GM18517 (cell line): ENCODE measurements around the gene C10orf120.

ENCODE experiments used
- ATAC-seq: cut with Tn5 transposase; IDR thresholded peaks from one replicate; pipeline ENCODE4 v1.9.1; 2021; ENCODE audit warnings: mild to moderate bottlenecking, moderate library complexity; ENCODE audit not compliant: unreplicated experiment

C10orf120 gene

GRCh38 chr10:122699796-122700455 is at the start of gene C10orf120:
TSS of gene C10orf120 (minus strand) at chr10:122699846. CDS start at chr10:122699790, 56 bp downstream.
- no peak for ATAC-seq

GRCh38 chr10:122748496-122748895 is 48.9 kb upstream of the C10orf120 start:
- ATAC-seq: no peak

DNA sequence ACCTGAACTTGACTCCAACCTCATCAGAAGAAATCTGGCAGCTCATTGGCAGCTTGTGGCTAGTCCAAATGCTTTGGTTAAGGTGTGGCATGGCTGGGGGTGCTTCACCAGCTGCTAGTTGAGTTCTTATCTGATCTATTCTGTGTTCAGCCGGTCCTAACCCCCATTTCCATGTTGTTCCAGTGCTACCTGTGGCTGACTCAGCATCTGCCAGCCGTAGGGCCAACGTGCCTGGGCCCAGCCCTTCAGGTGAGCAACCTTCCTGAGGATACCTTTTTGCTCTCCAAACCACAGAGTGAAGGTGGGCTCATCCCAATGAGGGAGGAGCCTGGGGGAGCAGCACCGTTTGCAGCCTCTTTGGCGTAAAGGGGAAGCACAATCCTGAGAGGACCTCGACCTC is 46.8 kb upstream of the C10orf120 start:
- no peak for ATAC-seq

DNA sequence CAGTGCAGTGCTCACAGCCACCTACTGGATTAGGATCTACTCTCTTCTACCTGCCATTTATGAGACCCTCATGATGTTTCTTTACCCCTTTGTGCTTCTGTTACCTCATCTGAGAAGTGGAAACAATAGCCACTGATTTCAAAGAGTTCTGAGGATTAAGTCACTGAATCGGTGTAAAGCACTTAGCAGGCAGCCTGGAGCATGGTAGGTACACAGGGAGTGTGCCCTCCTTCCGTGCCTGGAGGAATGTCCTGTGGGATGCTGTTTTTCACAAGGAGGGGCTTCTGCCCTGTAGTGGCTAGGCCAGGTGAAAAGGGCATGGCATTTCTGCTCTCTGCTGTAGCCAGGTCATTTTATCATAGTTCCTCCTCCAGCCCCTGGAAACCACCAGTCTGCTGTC is 44.6 kb upstream of the C10orf120 start:
- no peak for ATAC-seq

GRCh38 chr10:122740640-122741039 is 41.0 kb upstream of the C10orf120 start:
- no peak for ATAC-seq

- ATAC-seq: no peak
These were observed 38.4 kb upstream of the C10orf120 start for GRCh38 chr10:122738031-122738430.

DNA sequence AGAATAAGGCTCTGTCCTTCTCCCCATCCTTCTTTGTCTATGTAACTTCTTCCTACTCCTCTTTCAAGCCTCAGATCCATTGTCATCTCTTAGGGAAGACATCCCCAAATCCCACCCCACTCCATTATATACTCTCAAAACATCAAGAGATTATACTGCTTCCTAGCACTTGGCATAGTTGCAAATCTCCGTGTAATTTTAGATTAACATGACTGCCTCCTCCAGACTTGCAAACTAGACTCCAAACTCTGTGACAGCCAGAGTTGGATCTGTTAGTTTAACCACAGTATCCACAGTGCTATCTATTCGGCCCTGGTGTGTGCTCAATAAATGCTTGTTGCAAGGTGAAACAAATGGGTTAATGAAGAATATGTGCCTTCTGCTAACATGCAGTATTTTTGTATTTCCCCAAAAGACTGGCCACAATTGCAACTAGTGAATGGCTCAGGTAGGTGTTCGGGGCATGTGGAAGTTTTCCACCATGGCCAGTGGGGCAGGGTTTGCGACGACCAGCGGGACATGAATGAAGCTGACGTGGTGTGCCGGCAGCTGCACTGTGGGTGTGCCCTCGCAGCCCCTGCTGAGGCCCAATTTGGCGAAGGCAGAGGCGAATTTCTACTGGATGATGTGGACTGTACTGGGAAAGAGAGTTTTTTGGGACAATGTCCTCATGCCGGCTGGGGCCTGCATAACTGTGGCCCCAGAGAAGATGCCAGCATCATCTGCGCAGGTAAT is 34.5 kb upstream of the C10orf120 start:
- ATAC-seq: no peak

DNA sequence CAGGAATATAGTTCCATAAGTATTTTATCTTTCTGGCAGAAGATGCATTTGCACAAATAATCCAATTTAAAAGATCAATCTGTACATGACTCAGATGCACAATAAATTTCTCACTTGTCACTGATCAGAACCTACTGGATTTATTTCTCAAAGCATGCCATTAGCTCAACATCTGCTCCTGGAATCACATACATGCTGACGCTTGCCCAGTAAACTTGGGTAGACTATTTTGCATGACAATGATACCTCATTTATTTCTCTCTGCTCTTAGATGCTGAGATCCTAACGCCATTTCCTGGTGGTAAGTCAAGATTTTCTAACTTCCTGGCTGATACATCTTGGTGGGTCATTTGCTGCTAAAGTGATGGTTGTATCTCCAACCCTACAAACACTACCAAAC is 33.8 kb upstream of the C10orf120 start:
- no peak for ATAC-seq

GRCh38 chr10:122730238-122730637 is 30.6 kb upstream of the C10orf120 start:
- no peak for ATAC-seq

DNA sequence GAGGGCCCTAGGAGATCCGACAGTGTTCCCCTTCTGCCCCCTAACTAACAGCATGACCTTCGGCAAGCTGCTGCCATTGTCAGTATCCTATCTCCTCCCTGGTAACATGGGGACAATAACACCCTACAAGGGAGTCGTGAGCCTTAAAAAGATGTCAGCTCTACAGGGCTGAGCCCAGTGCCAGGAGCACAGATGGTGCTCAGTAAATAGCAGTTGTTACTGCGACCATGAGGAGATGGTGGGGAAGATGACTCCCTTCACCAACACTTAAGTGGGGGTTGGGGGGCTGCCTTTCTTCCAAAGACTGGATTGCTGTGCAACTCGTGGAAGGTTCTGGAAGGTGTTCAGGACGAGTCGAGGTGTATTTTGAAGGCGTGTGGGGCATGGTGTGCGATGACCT is 29.5 kb upstream of the C10orf120 start:
- ATAC-seq: no peak

DNA sequence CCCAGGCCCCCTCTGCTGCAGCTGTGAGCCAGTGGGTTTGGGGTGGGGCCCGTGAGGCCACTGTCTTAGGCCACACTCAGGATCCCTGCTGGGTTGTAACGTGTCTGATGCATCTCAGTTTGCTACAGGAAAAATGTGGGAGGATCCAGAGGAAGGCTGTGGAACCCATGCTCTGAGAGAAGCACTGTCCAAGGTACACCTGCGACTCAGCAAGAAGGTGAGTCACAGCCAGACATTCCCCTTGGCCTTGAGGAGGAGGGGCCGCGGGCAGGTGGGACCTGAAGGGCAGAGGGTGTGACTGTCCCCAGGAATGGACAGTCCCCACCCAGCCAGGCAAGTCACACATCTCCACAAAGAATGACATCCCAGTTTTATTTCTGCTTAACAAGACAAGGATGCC is 27.8 kb upstream of the C10orf120 start:
- ATAC-seq: no peak

GRCh38 chr10:122725768-122726167 is 26.1 kb upstream of the C10orf120 start:
- ATAC-seq: no peak

DNA sequence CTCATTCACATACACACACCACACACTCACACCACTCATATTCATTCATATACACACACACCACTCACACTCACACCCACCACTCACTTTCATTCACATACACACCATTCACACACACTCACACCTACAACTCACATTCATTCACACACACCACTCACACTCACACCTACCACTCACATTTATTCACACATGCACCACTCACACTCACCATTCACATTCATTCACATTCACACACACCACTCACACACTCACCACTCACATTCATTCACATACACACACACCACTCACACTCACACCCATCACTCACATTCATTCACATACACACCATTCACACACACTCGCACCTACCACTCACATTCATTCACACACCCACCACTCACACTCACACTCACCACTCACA is 25.4 kb upstream of the C10orf120 start:
- no peak for ATAC-seq

- ATAC-seq: no peak
These were observed 21.5 kb upstream of the C10orf120 start for GRCh38 chr10:122721111-122721510.

- ATAC-seq: no peak
These were observed 16.4 kb upstream of the C10orf120 start for GRCh38 chr10:122716025-122716424.

DNA sequence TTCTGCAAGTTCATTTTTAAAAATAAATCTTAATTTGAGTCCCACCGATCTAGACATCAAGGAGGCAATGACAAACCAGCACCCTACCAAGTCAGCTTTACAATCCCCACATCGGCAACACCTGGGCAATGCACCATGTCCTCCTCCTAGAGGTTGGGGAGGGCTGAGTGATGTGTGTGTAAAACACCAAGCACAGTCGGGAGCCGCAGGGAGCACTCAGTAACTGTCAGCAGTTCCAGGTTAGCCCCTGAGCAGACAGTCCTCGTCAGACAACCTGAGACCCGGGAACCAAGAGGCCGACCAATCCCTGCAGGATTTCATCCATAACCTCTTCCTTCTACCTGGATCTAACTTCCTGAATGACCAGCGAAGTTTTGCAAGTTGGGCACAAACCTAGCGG is 15.9 kb upstream of the C10orf120 start:
- no peak for ATAC-seq

GRCh38 chr10:122713091-122713885 is 13.6 kb upstream of the C10orf120 start:
- no peak for ATAC-seq

DNA sequence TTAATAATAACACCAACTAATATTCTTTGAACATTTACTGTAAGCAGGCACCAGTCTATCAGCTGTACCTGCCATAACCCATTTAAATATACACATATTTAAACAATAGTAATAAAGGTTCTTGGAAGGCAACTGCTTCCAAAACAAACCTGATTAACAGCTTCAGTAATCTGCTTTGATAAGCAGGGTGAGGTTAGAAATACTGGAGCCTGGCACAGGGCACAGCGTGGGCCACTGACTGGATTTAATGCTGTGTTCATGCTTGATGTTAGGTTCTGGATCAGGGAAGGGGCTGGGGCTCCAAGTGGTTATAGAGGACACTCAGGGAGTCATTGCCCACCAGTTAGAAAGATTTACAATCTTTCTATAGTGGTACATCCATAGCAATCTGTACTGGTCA is 10.9 kb upstream of the C10orf120 start:
- ATAC-seq: no peak

DNA sequence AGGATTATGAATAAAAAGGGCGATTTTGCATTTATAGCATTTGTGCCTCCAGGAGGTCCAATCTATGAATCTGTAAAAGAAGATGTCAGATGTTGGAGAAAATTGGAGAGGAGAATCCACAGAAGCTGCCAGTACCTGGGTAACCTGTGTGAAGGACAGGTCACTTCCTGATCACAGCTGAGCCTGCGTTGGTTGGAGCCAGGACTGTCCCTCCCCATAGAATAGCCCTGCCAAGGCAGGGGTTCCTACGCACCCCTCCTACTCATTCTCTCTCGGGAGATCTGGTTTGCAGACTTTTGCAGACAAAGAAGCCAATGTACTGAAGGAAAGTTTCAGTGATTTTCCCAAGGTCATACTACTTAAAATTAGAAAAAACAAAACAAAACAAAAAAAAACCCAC is 10.3 kb upstream of the C10orf120 start:
- no peak for ATAC-seq

- no peak for ATAC-seq
These were observed 7.9 kb upstream of the C10orf120 start for GRCh38 chr10:122707535-122707934.

- ATAC-seq: no peak
These were observed 7.3 kb upstream of the C10orf120 start for GRCh38 chr10:122706947-122707346.

DNA sequence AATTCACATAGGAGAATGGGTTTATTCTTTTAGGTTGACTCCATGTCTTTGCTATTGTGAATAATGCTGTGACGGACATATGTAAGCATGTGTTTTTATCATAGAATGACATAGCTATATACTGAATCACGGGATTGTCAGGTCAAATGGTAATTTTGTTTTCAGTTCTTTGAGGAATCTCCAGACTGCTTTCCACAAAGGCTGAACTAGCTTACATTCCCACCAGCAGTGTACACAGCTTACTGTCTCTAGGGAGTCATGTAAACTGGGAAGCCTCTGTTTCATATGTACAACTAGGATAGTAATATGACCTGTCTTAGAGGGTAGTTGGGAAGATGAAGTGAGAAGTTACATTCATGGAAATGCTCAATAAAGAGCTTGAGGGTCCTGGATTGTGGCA is 6.8 kb upstream of the C10orf120 start:
- ATAC-seq: no peak
